Measurements from ENCODE around the gene MPP3.
"Not testable (repeated sequence)": the region's sequence is repeated elsewhere in the genome, so short reads cannot be mapped to it uniquely, and the experiment has no call there.

MPP3 gene

GRCh38 chr17:43832976-43833829, at the start of gene MPP3:
MPP3 (minus strand) TSS chr17:43833146; CDS start chr17:43831906, 1,240 bp downstream.
- DNase-seq (ENCODE audit: low read depth, low spot score): no peak

DNA sequence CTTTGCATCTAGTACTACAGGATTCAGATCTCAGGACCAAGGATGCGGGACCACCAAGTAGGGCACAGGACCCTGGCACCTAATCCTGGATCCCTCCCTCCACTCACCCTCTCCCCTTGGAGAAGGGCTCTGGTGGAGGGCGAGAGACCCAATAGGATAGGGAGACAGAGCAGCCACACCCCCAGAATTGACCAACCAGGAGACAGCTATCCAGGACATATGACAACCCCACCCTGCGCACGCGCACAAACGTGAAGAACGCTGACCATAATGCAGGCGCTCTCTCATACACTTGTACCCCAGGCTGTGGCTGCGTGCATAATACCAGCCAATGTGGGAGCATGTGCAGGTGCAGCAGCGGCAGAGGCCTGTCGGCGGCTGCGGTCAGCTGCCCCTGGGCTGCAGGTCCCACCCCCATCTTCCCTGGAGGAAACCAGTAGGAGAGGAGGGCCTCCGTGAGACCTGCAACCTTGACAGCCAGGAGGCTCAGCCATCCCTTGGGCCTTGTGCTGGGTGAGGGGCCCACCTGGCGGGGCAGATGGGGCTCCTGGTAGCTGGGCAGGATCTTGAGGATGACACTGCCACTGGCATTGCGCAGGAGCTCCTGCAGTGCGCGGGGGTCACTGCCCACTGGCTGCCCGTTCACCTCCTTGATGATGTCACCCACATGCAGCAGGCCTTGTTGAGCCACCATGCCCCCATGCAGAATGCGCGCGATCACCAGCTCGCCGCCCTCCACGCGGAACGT, 49.0 kb upstream of the MPP3 start:
- no peak for DNase-seq (ENCODE audit: low read depth, low spot score)

DNA sequence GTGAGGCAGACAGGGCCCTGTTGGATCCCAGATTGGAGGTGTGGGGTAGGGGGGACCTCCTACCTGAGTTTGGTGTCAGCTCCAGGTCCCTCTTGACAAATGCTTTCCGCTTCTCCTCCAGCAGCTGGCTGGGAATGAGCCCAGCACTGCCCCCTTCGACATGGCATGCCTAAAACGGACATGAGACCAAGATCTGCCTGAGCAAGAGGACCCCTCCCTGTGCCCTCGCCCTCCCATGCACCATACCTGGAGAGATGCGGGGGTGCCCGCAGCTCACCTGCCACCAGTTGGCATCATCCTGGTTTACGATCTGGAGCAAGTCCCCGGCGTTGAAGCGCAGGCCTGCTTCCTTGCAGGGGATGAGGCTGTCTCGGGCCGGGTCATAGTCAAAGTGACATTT, 48.2 kb upstream of the MPP3 start:
- no peak for DNase-seq (ENCODE audit: low read depth, low spot score)

DNA sequence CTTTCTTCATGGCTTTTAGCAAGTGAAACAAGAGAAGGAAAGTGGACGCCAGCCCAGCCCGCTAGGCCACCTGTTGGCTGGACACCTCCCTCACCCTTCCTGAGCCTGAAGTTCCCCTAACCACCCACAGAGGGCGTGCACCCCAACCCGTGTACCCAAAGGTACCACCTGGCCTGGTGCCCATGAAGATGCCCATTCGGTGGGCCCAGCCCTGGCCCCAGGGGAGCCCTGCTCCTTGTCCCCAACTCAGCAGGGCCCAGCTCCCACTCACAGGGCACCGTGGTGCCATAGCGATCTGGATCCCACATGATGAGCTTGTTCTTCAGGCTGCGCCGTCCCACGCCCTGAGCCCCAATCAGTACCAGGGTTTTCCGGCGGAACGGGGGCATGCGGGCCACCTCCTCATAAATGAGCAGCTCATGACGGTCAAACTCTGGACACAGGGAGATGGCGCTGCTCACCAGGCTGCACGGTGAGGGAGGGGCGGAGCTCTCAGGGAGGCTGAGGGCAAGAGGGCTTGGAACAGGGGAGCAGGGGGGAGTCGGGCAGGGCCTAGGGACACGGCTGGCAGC, 47.6 kb upstream of the MPP3 start:
- DNase-seq (ENCODE audit: low read depth, low spot score): no peak

- DNase-seq (ENCODE audit: low read depth, low spot score): no peak
Observed at GRCh38 chr17:43879723-43880419, 46.9 kb upstream of the MPP3 start.

GRCh38 chr17:43878260-43879175, 45.6 kb upstream of the MPP3 start:
- DNase-seq (ENCODE audit: low read depth, low spot score): peak; percentile 33

DNA sequence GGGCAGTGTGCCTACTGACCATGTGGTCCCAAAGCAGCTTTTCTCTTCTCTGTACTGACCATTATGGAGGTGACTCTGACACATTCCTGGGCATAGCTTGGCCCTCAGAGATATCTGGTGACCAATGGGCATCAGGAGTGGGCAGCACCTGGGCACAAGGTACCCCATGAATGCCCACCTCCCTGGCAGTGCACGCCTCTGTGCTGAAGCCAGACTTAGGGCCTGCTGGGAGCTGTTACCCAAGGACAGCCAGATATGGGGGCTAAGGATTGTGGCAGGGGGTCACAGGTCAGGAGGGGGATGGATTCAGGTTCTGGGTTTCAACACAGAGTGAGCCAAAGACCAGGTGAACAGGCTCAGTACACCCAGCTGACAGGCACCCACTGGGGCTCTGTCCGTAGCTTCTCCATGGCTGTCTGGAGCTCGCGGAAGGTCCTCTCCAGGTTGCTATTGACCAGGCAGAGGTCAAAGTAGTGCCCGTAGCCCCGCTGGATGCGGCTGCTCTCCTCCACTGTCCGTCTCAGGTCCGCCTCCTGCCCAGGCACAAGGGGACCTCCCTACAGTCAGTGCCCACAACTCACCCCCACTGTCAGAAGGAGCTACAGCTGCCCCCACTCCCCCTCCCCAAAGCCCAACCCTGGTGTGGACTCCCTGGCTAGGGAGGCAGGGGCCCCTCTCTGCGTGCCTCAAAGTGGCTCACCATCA, 44.7 kb upstream of the MPP3 start:
- DNase-seq (ENCODE audit: low read depth, low spot score): no peak

- DNase-seq (ENCODE audit: low read depth, low spot score): no peak
Observed at GRCh38 chr17:43877031-43877430, 44.1 kb upstream of the MPP3 start.

DNA sequence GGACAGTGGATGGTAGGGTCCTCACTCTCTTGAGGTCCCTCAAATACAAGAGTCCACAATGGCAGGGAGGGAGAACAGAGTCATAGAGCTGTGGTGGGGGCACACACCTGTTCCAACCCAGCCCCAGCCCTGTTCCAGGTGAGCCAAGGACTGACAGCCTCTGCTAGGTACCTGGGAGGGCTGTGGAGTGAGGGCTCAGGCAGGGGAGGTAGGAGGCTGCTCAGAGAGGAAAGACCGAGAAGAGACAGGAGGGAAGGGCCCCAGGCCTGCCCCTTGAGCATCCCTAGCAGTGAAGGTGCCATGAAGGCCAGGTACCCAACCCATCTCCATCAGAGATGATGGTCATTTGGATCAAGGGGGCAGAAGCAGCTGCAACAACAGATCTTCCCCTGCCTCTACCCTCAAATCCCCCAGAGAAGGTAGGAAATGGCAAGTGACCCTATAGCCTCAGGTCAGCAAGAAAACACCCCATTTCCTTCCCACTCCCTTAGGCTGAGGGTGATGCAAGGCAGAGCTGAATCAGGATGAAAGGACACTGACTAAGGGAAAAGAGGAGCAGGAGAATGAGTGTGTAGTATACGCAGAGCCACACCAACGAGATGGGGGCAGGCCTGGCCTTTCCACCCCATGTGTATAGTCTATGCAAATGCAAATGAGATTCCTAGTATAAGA, 42.7 kb upstream of the MPP3 start:
- no peak for DNase-seq (ENCODE audit: low read depth, low spot score)

DNA sequence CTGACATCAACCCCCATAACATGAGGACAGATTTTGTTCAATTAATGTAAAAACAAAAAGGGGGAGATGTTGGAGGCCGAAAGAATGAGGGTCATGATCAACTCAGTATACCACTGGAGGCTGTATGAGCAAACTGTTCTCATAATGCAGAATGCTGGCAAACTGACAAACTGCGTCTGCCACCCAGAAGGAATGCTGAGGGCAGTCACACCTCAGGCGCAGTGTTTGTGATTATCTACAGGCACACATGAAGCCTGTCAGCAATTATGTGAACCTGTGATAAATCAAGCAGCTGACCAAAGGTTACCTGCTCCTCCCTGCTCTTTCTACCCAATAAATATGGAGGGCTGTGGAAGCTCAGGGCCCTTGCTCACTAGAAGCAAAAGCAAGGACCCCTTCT, 41.3 kb upstream of the MPP3 start:
- DNase-seq (ENCODE audit: low read depth, low spot score): no peak

- DNase-seq (ENCODE audit: low read depth, low spot score): no peak
Observed at GRCh38 chr17:43873815-43874214, 40.9 kb upstream of the MPP3 start.

GRCh38 chr17:43873091-43873490, 40.1 kb upstream of the MPP3 start:
- no peak for DNase-seq (ENCODE audit: low read depth, low spot score)

GRCh38 chr17:43871946-43872690, 39.2 kb upstream of the MPP3 start:
- no peak for DNase-seq (ENCODE audit: low read depth, low spot score)

DNA sequence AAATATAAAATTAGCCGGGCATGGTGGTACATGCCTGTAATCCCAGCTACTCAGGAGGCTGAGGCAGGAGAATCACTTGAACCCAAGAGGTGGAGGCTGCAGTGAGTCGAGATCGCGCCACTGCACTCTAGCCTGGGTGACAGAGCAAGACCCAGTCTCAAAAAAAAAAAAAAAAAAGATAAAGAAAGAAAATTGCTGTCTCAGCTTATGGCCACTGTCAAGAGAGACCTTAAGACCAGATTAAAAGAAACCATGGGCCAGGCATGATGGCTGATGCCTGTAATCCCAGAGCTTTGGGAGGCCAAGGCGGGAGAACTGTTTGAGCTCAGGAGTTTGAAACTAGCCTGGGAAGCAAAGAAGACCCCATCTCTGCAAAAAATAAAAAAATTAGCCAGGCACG, 36.1 kb upstream of the MPP3 start:
- not testable (repeated sequence) for DNase-seq (ENCODE audit: low read depth, low spot score)

DNA sequence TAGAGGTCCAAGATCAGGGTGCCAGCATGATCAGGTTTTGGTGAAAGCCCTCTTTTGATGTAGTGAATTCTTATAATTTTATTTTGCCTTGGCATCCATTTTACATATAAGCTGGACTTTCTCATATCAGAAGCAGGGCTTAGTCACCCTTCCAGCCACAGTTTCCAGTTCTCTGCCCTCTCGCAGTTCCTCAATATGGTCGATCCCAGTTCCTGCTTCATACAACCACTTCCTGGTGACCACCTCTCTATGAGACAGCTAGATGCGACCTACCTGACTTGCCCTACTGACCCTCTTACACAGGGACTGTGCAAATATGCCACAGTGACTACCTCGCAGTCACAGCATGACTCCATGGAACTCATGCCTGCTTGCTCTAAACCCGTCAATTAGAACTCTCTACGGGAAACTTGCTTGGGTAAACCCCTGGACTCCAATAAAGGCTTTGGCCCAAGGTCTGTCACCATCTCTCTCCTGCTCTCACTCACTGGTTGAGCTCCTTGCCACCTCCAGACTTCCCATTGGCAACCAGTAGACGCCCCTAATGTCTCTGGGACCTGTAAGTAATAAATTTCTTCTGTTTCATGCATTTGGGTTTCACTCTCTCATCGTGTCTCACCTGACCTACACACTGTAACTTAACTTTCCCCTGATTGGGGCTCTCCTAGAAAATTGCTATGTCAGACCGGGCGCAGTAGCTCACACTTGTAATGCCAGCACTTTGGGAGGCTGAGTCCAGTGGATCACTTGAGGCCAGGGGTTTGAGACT, 35.5 kb upstream of the MPP3 start:
- no peak for DNase-seq (ENCODE audit: low read depth, low spot score)

GRCh38 chr17:43864161-43864984, 31.4 kb upstream of the MPP3 start:
- no peak for DNase-seq (ENCODE audit: low read depth, low spot score)

DNA sequence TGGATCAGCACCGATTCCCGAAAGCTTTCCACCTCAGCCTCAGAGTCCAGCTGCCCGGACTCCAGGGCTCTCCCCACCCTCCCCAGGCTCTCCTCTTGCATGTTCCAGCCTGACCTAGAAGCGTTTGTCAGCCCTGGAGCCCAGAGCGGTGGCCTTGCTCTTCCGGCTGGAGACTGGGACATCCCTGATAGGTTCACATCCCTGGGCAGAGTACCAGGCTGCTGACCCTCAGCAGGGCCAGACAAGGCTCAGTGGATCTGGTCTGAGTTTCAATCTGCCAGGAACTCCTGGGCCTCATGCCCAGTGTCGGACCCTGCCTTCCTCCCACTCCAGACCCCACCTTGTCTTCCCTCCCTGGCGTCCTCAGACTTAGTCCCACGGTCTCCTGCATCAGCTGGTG, 29.0 kb upstream of the MPP3 start:
- DNase-seq (ENCODE audit: low read depth, low spot score): no peak
